NCI-H345 treated with DMSO at 0.1 percent for 48 hours (cell line): ENCODE data around the gene POLD3.

Experiments used
- DNase-seq: peaks from one replicate; lab custom pipeline; 2025; ENCODE audit not compliant: unreplicated experiment; lab: John Stamatoyannopoulos, UW

POLD3 gene

GRCh38 chr11:74672332-74672955 lies 80.1 kb downstream of the POLD3 start:
- no peak for DNase-seq

DNA sequence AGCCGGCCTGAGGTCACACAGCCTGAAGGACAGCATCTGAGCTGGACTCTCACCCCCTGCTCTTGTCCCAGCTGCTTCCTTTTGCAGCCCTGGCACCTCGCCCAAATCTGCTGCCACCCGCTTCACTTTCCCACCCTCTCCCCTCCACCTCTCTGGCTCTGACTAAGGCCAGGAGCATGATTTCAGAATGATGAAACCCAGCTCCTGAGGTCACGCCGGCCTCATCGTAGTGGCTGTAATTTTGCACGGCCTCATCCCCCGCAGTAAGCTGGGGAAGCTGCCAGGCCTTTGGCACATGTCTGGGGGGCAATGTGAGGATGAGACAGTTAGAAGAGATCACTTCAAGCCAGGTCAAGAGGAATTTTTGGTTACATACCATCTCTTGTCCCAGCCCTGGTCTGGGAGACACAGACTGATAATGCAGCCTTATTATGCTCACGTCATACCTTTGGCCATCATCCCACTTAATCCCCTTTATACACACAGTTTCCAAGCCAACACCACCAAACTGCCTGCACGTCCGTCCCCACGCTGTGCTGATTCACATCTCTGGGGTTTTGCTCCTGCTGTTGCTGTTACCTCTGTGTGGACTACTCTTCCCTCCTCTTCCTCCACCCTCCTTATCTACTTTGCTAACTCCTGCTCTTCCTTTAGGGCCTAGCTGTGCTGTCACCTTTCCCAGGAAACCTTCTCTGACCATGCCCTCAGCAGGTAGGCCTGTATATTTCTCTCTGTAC lies 80.7 kb downstream of the POLD3 start:
- DNase-seq, result no peak

DNA sequence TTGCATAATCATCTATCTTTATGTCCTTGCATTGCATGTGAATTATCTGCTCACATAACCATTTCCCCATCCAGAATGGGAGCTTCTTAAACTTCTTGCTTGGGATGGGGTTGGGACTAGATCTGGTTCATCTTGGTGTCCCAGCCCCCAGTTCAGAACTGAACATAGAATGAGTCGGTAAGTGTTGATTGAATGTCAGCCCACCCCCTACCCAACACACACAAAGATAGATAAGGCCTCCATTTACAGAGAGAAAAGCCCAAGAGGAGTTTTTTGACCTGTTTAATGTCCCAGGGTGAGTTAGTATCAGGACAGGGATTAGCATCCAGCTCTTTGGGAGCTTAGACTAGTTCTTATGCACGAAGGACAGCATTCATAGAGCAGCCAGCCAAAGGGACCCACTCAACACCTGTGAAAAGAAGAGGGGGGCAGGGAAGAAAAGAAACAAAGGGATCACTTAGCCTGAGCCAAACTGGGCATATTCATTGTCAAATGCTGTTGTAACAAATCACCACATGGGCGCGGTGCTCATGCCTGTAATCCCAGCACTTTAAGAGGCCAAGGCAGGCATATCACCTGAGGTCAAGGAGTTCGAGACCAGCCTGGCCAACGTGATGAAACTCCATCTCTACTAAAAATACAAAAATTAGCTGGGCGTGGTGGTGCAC lies 81.4 kb downstream of the POLD3 start:
- no peak for DNase-seq

DNA sequence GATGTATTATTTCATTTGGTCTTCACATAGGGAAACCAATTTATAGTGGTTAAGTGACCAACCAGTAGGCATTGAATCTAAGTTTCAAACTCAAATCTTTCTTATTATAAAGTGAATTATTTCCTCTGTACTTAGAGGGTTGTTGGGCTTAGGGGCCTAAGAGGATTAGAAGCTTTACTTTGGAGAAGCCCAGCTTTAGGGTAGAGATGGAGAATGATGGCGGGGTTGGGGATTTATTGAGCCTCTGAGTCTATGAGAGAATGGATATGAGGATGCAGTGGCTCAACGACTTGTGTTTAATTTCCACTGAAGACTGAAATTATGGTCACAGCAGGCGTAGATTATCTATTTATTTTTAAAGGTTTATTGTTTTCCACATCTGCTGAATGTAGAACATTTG lies 83.4 kb downstream of the POLD3 start:
- DNase-seq, result no peak

GRCh38 chr11:74676596-74676995 lies 84.2 kb downstream of the POLD3 start:
- no peak for DNase-seq

GRCh38 chr11:74677131-74677530 lies 84.7 kb downstream of the POLD3 start:
- DNase-seq, result no peak

DNA sequence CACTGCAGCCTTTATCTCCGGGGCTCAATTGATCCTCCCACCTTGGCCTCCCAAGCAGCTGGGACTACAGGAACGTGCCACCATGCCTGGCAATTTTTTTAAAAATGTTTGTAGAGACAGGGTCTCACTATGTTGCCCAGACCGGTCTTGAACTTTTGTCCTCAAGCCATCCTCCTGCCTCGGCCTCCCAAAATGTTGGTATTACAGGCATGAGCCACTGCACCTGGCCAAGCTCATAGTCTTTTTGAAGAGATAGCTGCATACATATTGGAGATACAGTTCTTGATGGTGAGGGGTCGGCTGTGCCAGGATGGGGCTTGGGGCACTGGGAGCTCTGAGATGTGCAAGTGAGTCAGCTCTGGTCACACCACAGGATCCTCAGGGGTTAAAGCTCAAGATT lies 85.7 kb downstream of the POLD3 start:
- DNase-seq, result no peak

DNA sequence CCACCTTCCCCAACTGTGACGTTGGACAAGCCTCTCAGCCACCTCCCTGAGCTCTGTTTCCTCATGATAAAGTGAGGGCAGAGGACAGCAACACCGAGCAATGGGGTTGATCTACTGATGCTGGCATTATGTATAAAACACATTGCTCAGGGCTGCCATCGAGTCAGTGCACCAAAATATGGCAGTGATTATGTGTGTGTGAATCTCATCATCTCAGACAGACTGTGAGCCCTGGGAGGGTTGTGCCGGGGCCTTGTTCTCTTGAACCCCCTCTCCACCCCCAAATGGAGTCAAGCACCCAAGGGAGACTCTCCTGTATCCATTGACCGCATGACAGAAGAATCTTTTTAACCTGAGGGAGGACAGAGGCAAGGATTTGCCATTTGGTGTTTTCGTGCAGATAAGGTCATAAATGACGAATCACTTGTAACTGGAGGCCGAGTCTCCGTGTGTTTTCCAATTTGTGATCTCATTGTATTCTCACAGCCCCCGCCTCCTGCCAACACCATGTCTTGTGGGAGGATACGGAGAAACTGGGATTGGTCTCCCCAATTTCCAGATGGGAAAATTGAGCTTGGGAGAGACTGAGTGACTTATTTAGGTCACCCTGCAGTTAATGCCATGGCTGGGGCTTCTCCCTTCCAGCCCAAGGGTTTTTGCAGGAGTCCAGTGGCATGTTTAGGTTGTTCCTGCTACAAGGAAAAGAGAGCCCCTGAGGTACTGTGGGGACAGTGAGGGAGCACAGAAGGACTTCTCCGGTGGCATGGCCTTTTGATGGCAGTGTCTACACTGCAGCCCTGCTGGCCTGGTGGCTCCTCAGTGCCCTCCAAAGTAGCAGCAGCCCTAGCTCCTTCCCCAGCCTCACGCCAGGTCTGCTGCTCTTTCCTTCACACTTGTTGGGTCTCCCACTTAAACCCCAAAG lies 86.5 kb downstream of the POLD3 start:
- no peak for DNase-seq

DNA sequence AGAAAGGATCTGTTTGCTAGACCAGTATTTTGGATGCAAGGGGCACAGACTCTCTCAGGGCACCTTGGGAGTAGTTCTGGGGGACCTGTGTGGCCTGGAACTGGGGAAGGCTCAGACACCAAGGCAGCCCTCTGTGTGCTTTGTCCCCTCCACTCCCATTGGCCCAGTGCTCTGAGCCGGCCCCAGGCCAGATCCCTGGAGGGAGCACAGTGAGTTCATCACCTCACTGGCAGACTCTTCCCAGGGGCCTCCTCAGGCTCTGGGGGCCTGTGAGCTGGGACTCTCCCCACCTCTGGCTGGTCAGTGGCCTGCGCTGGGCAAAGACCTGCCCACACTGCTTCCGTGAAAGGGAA lies 87.1 kb downstream of the POLD3 start:
- no peak for DNase-seq

- no peak for DNase-seq
These were observed 87.8 kb downstream of the POLD3 start for GRCh38 chr11:74680035-74680671.

DNA sequence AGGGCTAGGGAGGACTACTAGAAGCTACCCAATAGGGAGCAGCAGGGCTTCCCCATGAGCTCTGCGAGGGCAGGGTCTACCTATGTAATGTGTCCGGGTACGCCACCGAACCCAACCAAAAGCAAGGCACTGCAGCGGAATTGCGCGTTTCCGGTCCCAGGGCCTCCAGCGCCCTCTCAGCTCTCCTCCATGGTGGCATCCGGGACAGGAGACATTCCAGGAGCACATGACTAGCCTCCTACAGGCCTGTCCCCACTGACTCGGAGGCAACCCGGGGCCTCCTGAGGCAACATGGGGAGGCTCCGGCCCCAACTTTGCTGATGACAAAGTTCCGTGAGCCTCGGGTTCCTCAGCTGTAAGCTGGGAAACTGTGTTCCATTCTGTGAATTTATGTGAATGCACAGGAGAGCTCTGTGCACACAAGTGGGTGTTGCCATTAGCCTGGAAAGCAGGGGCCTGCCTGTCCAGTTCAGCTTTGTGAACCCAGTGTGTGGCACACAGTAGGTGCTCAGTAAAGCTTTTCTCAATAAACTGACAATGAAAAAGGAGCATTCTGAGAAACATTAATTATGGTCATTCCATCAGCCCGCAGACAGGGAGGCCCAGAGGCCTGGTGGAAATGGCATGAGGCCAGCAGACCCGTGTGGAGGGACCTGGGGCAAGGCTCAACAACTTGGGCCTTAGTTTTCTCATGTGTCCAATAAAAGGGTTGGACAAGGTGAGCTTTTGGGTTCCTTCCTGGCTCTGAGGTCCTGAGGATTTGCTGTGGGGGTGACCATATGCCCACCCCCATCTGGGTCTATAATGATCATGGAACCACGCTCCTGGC lies 88.5 kb downstream of the POLD3 start:
- DNase-seq, result no peak

- peak; percentile 1 for DNase-seq
These were observed 89.6 kb downstream of the POLD3 start for GRCh38 chr11:74681686-74682651.

- DNase-seq, result no peak
These were observed 90.4 kb downstream of the POLD3 start for GRCh38 chr11:74682731-74683278.

GRCh38 chr11:74683279-74683871 lies 91.0 kb downstream of the POLD3 start:
- DNase-seq, result no peak

- DNase-seq, result no peak
These were observed 91.6 kb downstream of the POLD3 start for GRCh38 chr11:74683941-74684481.

DNA sequence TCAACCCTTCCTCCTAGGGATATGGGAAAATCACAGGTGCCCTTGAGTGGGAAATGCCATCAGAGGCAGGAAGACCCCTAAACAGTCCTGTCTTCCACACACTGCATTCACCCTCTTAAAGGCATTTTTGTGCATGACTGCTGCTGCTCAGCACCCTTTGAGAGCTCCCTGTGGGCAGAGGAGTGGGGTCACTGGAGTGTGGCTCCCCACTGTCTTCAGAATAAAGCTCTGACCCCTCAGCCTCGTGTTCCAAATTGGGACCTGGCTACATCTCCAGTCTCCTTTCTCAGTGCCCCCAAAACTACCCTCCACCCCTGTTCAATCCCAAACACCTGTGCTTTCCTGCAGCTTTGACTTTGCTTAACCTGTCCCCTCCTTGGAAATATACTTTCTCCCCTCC lies 92.3 kb downstream of the POLD3 start:
- no peak for DNase-seq

GRCh38 chr11:74685338-74685737 lies 93.0 kb downstream of the POLD3 start:
- no peak for DNase-seq

GRCh38 chr11:74685905-74686304 lies 93.5 kb downstream of the POLD3 start:
- no peak for DNase-seq
